ENCODE measurements around the gene LAMA3.

Gene LAMA3

GRCh38 chr18:23669202-23669766, 20.0 kb upstream of the LAMA3 start:
- DNase-seq: no peak

- DNase-seq: no peak
Measured at GRCh38 chr18:23669804-23670405, 19.3 kb upstream of the LAMA3 start.

- DNase-seq: no peak
Measured at GRCh38 chr18:23671564-23671963, 17.7 kb upstream of the LAMA3 start.

GRCh38 chr18:23673725-23674124, 15.5 kb upstream of the LAMA3 start:
- no peak for DNase-seq

- DNase-seq: no peak
Measured at GRCh38 chr18:23675236-23675635, 14.0 kb upstream of the LAMA3 start.

- DNase-seq: no peak
Measured at GRCh38 chr18:23675896-23676295, 13.4 kb upstream of the LAMA3 start.

GRCh38 chr18:23682045-23682444, 7.2 kb upstream of the LAMA3 start:
- DNase-seq: no peak

- no peak for DNase-seq
Measured at GRCh38 chr18:23682472-23682871, 6.8 kb upstream of the LAMA3 start.

- no peak for DNase-seq
Measured at GRCh38 chr18:23683155-23683554, 6.1 kb upstream of the LAMA3 start.

GRCh38 chr18:23683671-23684070, 5.6 kb upstream of the LAMA3 start:
- no peak for DNase-seq

- DNase-seq: no peak
Measured at GRCh38 chr18:23684515-23685197, 4.6 kb upstream of the LAMA3 start.

GRCh38 chr18:23688528-23688927, 725 bp upstream of the LAMA3 start:
- DNase-seq: no peak

GRCh38 chr18:23689616-23690504, 607 bp downstream of the LAMA3 start:
- no peak for DNase-seq

GRCh38 chr18:23690505-23691068, 1.3 kb downstream of the LAMA3 start:
- DNase-seq: no peak

GRCh38 chr18:23693846-23694245, 4.6 kb downstream of the LAMA3 start:
- no peak for DNase-seq

GRCh38 chr18:23694637-23695430, 5.6 kb downstream of the LAMA3 start:
- DNase-seq: no peak

GRCh38 chr18:23701017-23701416, 11.8 kb downstream of the LAMA3 start:
- DNase-seq: no peak

- DNase-seq: no peak
Measured at GRCh38 chr18:23701544-23702064, 12.4 kb downstream of the LAMA3 start.

- DNase-seq: no peak
Measured at GRCh38 chr18:23702606-23703005, 13.4 kb downstream of the LAMA3 start.

- peak; percentile 33 for DNase-seq
Measured at GRCh38 chr18:23703057-23703986, 14.1 kb downstream of the LAMA3 start.

- DNase-seq: no peak
Measured at GRCh38 chr18:23703987-23704384, 14.7 kb downstream of the LAMA3 start.

Measured in suppressor macrophage treated with lipopolysaccharide for 4 hours (primary cell).